Measurements from ENCODE around the gene GMIP.
"Not testable (repeated sequence)": the region's sequence is repeated elsewhere in the genome, so short reads cannot be mapped to it uniquely, and the experiment has no call there.

The GMIP gene

GRCh38 chr19:19602136-19602712 lies 41.2 kb downstream of the GMIP start:
- H3K4me3 ChIP-seq (ENCODE audit: low read length): no peak overlapping the region
- no peak for DNase-seq (ENCODE audit: low read depth)
- no peak for TF ChIP-seq CTCF (conservative IDR thresholded peaks at IDR 0.05; ENCODE audit: low read length)

GRCh38 chr19:19600793-19601330 lies 42.6 kb downstream of the GMIP start:
- TF ChIP-seq CTCF (conservative IDR thresholded peaks at IDR 0.05; ENCODE audit: low read length): no peak
- H3K4me3 ChIP-seq (ENCODE audit: low read length): no peak overlapping the region
- no peak for DNase-seq (ENCODE audit: low read depth)

GRCh38 chr19:19598728-19599451 lies 44.6 kb downstream of the GMIP start:
- not testable (repeated sequence) for H3K4me3 ChIP-seq (ENCODE audit: low read length); DNase-seq (ENCODE audit: low read depth)

- no peak for TF ChIP-seq CTCF (conservative IDR thresholded peaks at IDR 0.05; ENCODE audit: low read length)
- DNase-seq (ENCODE audit: low read depth): no peak
Measured at GRCh38 chr19:19597809-19598306, 45.6 kb downstream of the GMIP start.

GRCh38 chr19:19595171-19595701 lies 48.2 kb downstream of the GMIP start:
- peak; percentile 52 for DNase-seq (ENCODE audit: low read depth)
- no peak overlapping the region for H3K4me3 ChIP-seq (ENCODE audit: low read length)
- TF ChIP-seq CTCF (conservative IDR thresholded peaks at IDR 0.05; ENCODE audit: low read length): no peak

More at GRCh38 chr19:19597809-19598306, 45.6 kb downstream of the GMIP start:
- H3K4me3 ChIP-seq (ENCODE audit: low read length): no peak overlapping the region

- no peak overlapping the region for H3K4me3 ChIP-seq (ENCODE audit: low read length)
- no peak for TF ChIP-seq CTCF (conservative IDR thresholded peaks at IDR 0.05; ENCODE audit: low read length)
- no peak for DNase-seq (ENCODE audit: low read depth)
Measured at GRCh38 chr19:19594381-19594780, 49.1 kb downstream of the GMIP start.

- DNase-seq (ENCODE audit: low read depth): no peak
- no peak for TF ChIP-seq CTCF (conservative IDR thresholded peaks at IDR 0.05; ENCODE audit: low read length)
- no peak overlapping the region for H3K4me3 ChIP-seq (ENCODE audit: low read length)
Measured at GRCh38 chr19:19592690-19593089, 50.8 kb downstream of the GMIP start.
